HG03432 (cell line): ENCODE data around the gene GRXCR1.
A peak's percentile ranks its signal among the peaks of the same experiment; 100 is the strongest.

ENCODE experiments used
- ATAC-seq: cut with Tn5 transposase; IDR thresholded peaks from one replicate; pipeline ENCODE4 v1.9.1; 2021; ENCODE audit warnings: mild to moderate bottlenecking, moderate library complexity; ENCODE audit not compliant: unreplicated experiment

Gene GRXCR1

GRCh38 chr4:42925921-42926320 is 33.4 kb downstream of the GRXCR1 start:
- ATAC-seq = no peak

DNA sequence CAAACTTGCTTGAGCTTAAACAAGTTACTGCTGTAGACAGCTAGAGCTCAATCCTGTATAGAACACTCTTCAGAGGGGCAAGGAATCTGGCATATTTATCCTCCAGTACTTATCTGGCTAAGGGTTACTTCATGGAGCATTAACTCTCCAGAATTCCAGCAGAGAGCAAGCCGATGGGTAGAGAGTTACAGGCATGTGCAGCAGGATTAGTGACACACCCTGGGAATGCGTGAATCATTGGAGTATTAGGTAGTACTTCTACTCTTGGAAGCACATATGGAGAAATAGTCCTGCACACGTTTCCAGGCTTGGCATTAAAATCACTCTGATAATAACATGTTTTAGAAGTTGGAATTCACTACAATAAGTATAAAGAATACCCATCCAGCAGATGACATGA is 35.4 kb downstream of the GRXCR1 start:
- ATAC-seq = no peak

- no peak for ATAC-seq
Measured at GRCh38 chr4:42928582-42928981, 36.1 kb downstream of the GRXCR1 start.

DNA sequence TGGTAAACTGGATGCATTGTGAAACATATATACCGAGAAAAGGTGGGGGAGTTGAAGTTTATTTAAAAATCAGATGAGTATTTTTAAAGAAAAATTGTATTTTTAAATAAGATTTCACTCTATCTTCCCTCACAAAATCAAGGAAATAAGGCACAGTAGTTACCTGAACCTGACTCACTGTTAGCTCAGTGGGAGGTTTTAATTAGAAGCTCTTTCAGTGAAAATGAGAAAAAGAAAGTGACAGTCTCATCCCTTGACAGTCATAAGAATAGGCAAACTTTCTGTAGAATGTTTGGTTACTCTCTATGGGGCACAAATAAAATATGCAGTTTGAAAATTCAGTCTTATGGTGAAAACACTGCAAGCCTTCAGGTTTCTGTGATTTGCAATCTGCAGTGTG is 49.7 kb downstream of the GRXCR1 start:
- no peak for ATAC-seq

- no peak for ATAC-seq
Measured at GRCh38 chr4:42945874-42946273, 53.4 kb downstream of the GRXCR1 start.

DNA sequence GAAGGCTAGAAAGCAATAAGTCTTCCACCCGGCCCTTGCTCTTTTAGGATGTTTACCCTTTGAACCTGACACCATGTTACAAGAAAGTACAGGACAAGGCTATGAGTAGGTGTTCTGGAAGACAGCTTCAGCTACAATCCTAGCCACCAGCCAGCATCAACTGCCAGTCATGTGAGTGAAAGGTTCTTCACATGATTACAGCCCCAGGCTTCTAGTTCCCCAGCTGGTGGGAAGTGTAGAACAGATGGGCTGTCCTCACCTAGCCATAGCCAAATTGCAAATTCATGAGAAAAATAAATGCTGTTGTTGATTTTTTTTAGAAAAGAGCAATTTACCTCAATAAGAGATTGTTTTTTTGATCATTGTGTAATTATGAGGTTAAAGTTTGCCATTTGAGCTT is 60.8 kb downstream of the GRXCR1 start:
- no peak for ATAC-seq

DNA sequence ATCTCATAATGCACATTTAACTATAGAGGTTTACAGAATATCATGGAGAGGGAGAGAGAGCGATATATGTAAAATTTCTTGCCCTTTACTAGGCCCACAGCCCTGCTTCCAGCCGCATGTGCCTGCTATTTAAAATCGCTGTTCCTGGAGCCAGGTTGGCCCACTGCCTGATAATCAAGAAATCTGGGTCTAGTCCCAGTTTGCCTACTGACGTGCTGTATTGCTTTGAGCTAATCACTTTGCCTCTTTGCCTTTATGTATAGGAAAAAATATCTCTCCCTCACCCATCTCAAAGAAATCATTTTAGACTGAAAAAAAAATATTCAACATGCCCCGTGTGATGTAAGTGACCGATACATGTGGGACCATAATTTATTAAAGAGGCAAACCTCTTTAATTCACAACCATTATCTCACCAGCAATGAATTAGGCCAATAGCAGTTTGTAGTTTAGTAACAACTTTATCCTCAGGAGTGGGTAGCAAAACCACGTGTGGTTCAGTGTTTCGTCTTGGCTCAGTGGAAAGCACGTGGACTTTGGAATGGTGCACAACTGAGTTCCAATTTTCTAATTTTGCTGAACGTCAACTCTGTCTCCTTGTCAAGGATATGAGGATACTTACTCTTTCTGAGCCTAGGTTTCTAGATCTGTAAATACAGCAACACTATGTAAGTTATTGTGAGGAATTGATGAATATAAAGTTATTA is 62.6 kb downstream of the GRXCR1 start:
- ATAC-seq = no peak

- no peak for ATAC-seq
Measured at GRCh38 chr4:42955746-42956505, 63.4 kb downstream of the GRXCR1 start.

GRCh38 chr4:42965326-42965725 is 72.8 kb downstream of the GRXCR1 start:
- no peak for ATAC-seq

GRCh38 chr4:42985976-42986375 is 93.5 kb downstream of the GRXCR1 start:
- ATAC-seq = no peak

GRCh38 chr4:42995343-42995944 is 102.9 kb downstream of the GRXCR1 start:
- ATAC-seq = peak; percentile 91

DNA sequence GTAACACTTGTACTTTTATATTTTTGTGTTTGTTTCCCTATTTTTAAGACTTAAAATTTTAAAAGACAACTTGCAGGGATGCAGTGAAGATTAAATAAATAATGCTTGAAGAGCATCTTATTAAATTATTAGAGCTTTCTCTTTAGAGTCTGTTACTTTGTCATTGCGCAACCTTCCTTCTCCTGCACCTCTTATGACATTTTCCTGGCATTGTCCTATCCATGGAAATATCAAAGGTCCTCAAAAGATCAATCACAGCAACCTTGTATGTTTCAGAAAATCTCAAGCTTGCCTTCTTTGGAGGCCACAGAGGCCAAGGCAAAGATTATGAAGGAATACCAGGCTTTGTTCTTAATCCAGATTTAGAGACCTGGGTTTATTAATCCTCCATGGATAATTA is 116.3 kb downstream of the GRXCR1 start:
- no peak for ATAC-seq

- no peak for ATAC-seq
Measured at GRCh38 chr4:43014256-43014655, 121.7 kb downstream of the GRXCR1 start.

- ATAC-seq = no peak
Measured at GRCh38 chr4:43041632-43042031, 149.1 kb downstream of the GRXCR1 start.

DNA sequence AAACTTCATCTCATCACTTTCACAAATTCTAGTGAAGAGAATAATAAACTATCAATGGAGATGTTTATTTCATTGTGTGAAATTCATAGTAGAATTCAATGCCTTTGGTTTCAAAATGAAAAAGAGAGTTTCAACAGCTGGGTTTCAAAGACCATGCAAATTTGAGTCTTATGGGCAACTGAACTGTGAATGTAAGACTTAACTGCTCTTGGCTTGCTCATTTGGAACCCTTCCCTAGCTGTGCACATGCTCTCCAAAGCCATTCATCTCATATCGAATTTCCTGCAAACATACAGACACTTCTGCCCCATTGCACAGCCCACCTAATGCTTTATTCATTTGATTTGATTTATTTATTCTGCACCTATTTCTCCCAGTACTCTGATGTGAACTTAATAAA is 154.5 kb downstream of the GRXCR1 start:
- no peak for ATAC-seq

DNA sequence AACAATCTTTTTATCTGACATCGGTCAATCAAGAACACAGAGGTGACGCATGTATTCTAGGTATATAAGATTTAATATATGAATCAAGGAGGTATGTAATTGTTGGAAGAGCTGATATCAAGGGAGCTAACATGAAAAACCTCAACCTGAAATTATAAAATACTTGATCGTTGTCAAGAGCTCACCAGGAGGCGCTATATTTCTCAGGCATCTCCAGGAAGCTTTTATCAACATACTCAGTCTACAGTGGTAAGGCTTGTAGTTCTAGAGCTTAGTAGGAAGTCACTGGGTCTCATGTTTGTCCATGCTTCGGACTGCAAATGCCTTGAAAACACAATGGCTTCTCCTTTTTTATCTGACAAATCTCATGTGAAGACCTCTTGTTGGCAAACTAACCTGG is 156.1 kb downstream of the GRXCR1 start:
- ATAC-seq = no peak

- no peak for ATAC-seq
Measured at GRCh38 chr4:43049326-43049725, 156.8 kb downstream of the GRXCR1 start.

DNA sequence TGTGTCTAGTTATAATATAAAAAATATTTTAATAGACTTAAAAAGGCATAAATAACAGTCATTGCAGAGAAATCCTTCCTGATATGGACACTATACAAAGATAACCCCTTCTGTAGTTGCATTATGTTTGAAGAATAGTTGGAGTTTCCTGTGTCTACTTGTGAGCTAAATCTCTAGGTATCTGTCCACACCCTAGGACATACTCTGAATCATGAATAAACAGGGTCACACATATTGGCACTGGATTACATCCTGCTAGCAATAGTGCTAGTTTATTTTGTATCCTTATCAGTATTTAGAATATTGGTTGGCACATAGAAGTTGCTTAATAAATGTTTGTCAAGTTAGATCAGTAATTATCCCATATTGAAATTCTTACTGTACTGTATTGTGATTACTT is 173.9 kb downstream of the GRXCR1 start:
- no peak for ATAC-seq

- ATAC-seq = no peak
Measured at GRCh38 chr4:43071069-43071468, 178.6 kb downstream of the GRXCR1 start.
